Measurements from ENCODE around the gene POU2F1.

Gene POU2F1

DNA sequence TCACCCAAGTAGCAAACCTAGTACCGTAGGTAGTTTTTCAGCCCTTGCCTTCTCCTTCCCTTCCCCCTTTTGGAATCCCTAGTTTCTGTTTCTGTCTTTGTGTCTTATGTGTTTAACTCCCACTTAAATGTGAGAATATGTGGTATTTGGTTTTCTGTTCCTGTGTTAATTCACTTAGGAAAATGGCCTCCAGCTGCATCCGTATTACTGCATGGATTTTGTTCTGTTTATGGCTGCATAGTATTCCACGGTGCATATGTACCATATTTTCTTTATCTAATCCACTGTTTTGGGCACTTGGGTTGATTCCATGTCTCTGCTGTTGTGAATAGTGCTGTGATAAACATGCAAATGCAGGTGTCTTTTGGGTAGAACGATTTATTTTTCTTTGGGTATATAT, 138.6 kb downstream of the POU2F1 start:
- Mint-ChIP-seq H3K4me1 (ENCODE audit: low read depth) (no peaks in the 10 kb centered on the region), H3K27me3 (no peaks in the 10 kb centered on the region), H3K9me3 (peaks cover 8% of the 10 kb centered on the region), H3K36me3 (ENCODE audit: low read depth) (peaks cover 14% of the 10 kb centered on the region), H3K27ac (no peak overlapping the region), H3K4me3 (no peak overlapping the region)

DNA sequence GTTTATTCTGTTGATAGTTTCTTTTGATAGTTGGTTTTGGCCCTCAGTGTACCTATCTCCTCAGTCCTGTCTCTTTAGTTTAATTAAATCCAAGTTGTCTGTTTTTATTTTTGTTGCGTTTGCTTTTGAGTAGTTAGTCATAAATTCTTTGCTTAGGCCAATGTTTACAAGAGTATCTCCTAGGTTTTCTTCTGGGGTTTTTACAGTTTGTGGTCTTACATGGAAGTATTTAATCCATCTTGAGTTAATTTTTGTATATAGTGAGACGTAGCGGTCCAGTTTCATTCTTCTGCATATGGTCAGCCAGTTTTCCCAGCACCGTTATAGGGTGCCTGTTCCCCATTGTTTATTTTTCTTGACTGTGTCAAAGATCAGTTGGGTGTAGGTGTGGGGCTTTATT, 139.4 kb downstream of the POU2F1 start:
- no peak overlapping the region for H3K27ac Mint-ChIP-seq
- no peaks in the 10 kb centered on the region for H3K4me1 Mint-ChIP-seq (ENCODE audit: low read depth)
- H3K36me3 Mint-ChIP-seq (ENCODE audit: low read depth), result peaks cover 14% of the 10 kb centered on the region
- H3K9me3 Mint-ChIP-seq, result peaks cover 8% of the 10 kb centered on the region
- H3K4me3 Mint-ChIP-seq, result no peak overlapping the region
- no peaks in the 10 kb centered on the region for H3K27me3 Mint-ChIP-seq

DNA sequence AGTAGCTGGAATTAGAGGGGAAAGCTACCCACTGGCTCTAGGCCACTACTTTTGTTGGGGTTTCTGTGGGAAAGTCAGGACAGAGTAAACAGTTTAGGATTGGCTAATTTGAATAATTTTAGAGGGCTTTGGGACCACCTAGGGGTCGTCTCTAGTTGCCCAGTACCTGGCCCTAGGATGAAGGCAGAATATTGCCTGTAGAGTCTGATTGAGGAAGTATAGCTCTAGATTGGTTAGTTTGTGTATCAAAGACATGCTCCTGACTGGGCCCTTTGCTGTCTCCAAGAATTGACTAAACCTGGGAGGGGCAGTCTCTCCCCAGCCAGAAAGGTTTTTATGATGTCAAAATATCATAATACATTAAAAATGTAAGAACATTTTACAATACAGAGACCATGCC, 142.0 kb downstream of the POU2F1 start:
- H3K36me3 Mint-ChIP-seq (ENCODE audit: low read depth), result peaks cover 28% of the 10 kb centered on the region
- no peaks in the 10 kb centered on the region for H3K4me1 Mint-ChIP-seq (ENCODE audit: low read depth)
- H3K4me3 Mint-ChIP-seq, result no peak overlapping the region
- H3K9me3 Mint-ChIP-seq, result peaks cover 8% of the 10 kb centered on the region
- no peaks in the 10 kb centered on the region for H3K27me3 Mint-ChIP-seq
- H3K27ac Mint-ChIP-seq, result no peak overlapping the region

DNA sequence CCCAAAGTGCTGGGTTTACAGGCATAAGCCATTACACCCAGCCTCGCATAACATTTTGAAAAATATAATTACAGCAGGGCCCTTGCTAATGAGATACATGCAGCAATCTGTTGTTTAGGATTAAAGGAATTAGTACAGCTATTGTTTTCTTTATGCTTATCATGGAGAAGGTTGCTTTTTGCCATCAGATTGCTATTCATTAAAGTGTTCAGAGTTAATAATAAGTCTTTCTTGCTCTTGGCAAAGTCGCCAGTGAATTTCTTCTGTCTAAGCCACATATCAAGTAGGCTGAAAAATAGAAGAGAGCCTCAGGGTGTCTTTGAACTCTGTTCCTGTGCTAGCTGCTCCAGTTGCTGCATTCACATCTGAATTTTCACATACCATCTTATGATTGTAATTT, 144.1 kb downstream of the POU2F1 start:
- H3K9me3 Mint-ChIP-seq, result no peaks in the 10 kb centered on the region
- H3K4me1 Mint-ChIP-seq (ENCODE audit: low read depth), result no peaks in the 10 kb centered on the region
- H3K27ac Mint-ChIP-seq, result no peak overlapping the region
- no peaks in the 10 kb centered on the region for H3K27me3 Mint-ChIP-seq
- peaks cover 20% of the 10 kb centered on the region for H3K36me3 Mint-ChIP-seq (ENCODE audit: low read depth)
- H3K4me3 Mint-ChIP-seq, result no peak overlapping the region

DNA sequence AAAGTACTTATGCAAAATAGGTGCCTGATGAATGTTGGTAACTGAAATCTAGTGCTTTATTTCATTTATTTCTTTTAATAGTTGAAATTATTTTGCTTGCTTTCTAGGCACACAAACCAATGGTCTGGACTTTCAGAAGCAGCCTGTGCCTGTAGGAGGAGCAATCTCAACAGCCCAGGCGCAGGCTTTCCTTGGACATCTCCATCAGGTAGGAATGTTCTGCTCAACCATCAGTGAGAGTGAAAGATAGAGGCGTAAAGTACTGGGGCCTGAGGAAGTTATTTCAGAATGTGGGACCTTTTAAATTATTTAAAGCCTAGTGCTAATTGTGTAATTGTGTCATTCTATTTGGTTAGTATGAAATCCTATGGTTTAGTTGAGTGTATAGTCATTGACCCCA, 144.7 kb downstream of the POU2F1 start:
- Mint-ChIP-seq H3K27ac (no peak overlapping the region), H3K36me3 (ENCODE audit: low read depth) (peaks cover 18% of the 10 kb centered on the region), H3K9me3 (no peaks in the 10 kb centered on the region), H3K4me1 (ENCODE audit: low read depth) (no peaks in the 10 kb centered on the region), H3K4me3 (no peak overlapping the region), H3K27me3 (no peaks in the 10 kb centered on the region)

DNA sequence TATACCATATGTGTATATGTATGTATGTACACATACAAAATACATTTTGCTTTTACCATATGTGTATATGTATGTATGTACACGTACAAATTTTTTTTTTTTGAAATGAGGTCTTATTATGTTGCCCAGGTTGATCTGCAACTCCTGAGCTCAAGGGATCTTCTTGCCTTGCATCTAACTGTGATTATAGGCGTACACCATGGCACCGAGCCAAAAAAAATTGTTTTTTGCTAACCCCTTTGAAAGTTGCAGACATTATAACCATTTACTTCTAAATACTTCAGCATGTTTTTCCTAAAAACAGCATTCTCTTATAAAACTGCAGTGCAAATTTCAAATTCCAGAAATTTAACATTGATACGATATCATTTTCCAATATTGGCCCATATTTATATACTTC, 147.0 kb downstream of the POU2F1 start:
- H3K36me3 Mint-ChIP-seq (ENCODE audit: low read depth), result peaks cover 31% of the 10 kb centered on the region
- H3K4me1 Mint-ChIP-seq (ENCODE audit: low read depth), result no peaks in the 10 kb centered on the region
- H3K9me3 Mint-ChIP-seq, result no peaks in the 10 kb centered on the region
- H3K4me3 Mint-ChIP-seq, result no peak overlapping the region
- no peak overlapping the region for H3K27ac Mint-ChIP-seq
- no peaks in the 10 kb centered on the region for H3K27me3 Mint-ChIP-seq

DNA sequence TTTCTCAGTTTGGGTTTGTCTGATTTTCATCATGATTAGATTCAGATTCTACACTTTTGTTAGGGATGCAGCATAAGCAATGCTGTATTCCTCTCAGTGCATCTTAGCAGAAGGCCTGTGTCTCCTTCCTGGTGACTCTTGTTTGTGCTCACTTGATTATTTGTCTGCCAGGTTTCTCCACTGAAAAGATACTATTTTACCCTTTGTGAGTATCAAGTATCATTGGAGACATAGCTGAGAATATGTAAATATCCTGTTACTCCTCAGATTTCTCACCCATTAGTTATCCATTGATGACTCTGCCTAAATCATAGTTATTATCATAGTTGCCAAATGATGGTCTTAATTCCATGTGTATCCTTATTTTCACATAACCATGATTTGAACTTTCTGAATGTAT, 148.5 kb downstream of the POU2F1 start:
- Mint-ChIP-seq H3K27ac (no peak overlapping the region), H3K4me1 (ENCODE audit: low read depth) (no peaks in the 10 kb centered on the region), H3K36me3 (ENCODE audit: low read depth) (peaks cover 34% of the 10 kb centered on the region), H3K4me3 (no peak overlapping the region), H3K9me3 (no peaks in the 10 kb centered on the region), H3K27me3 (no peaks in the 10 kb centered on the region)

DNA sequence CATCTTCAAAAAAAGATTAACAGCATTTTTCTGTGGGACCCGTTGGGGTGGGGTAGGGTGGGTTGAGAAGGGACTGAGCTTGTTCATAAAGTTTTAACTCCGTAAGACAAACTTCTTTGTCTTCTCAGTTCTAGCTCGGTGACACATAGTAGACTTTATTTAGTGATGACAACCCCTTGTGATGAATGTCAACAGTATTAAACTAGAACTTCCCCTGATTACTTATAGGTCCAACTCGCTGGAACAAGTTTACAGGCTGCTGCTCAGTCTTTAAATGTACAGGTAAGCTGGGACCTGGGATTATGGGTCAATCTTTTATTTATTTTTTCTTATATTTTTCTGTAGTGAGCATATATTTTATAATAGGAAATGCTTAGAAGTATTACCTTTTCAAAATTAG, 149.2 kb downstream of the POU2F1 start:
- H3K36me3 Mint-ChIP-seq (ENCODE audit: low read depth), result peaks cover 39% of the 10 kb centered on the region
- H3K9me3 Mint-ChIP-seq, result no peaks in the 10 kb centered on the region
- no peak overlapping the region for H3K4me3 Mint-ChIP-seq
- no peaks in the 10 kb centered on the region for H3K4me1 Mint-ChIP-seq (ENCODE audit: low read depth)
- H3K27ac Mint-ChIP-seq, result no peak overlapping the region
- no peaks in the 10 kb centered on the region for H3K27me3 Mint-ChIP-seq

DNA sequence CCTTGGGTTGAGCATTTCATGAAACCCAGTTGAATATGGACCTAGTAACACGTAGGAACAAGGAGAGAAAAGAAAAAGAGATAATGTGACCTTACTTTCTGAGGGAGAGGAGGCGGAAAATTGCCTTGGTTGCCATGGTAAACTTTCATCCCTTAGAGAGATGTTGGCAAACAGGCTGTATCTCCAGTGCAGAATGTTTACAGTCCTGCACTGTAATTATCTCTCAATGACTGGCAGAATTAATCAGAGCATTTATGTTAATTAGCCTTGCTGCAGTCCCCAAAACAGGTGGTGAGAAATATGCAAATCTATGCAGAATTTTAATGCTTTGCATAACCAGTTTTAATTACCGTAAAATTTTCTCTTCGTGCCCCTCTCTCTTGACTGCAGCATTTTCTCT, 150.3 kb downstream of the POU2F1 start:
- H3K36me3 Mint-ChIP-seq (ENCODE audit: low read depth), result peaks cover 31% of the 10 kb centered on the region
- H3K27me3 Mint-ChIP-seq, result no peaks in the 10 kb centered on the region
- H3K27ac Mint-ChIP-seq, result no peak overlapping the region
- no peaks in the 10 kb centered on the region for H3K9me3 Mint-ChIP-seq
- H3K4me1 Mint-ChIP-seq (ENCODE audit: low read depth), result no peaks in the 10 kb centered on the region
- H3K4me3 Mint-ChIP-seq, result no peak overlapping the region

DNA sequence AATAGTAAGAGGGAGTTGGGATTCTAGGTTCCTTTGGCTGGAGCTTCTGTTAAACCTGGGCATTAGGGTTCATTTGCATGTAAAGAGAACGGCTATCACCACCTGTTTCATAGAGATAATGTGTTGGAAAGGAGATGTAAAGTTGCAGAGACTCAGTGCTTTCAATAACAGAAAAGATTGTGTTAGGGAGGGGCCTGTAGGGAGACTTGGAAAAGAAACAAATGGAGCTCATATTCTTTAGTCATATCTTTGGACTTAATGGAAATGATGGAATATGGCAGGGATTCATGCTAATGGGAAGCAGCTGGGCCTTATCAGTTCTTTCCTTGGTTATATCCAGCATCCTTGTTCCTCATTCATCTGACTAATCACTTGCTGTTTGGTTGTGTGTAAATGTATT, 152.7 kb downstream of the POU2F1 start:
- Mint-ChIP-seq H3K27ac (no peak overlapping the region), H3K36me3 (ENCODE audit: low read depth) (peaks cover 34% of the 10 kb centered on the region), H3K4me1 (ENCODE audit: low read depth) (no peaks in the 10 kb centered on the region), H3K9me3 (no peaks in the 10 kb centered on the region), H3K27me3 (no peaks in the 10 kb centered on the region), H3K4me3 (no peak overlapping the region)

DNA sequence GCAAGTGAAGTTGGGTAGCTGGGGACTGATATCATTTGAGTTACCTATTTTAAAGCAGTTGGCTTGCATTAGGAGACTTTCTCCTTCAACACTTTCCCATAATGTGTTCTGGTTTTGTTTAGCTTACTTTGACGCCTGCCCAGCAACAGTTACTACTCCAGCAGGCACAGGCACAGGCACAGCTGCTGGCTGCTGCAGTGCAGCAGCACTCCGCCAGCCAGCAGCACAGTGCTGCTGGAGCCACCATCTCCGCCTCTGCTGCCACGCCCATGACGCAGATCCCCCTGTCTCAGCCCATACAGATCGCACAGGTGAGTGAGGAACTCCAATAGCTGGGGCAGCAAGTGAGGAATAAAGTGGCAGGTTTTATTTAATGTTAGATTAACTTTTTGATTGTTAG, 153.3 kb downstream of the POU2F1 start:
- H3K4me3 Mint-ChIP-seq, result no peak overlapping the region
- H3K27ac Mint-ChIP-seq, result no peak overlapping the region
- H3K27me3 Mint-ChIP-seq, result no peaks in the 10 kb centered on the region

DNA sequence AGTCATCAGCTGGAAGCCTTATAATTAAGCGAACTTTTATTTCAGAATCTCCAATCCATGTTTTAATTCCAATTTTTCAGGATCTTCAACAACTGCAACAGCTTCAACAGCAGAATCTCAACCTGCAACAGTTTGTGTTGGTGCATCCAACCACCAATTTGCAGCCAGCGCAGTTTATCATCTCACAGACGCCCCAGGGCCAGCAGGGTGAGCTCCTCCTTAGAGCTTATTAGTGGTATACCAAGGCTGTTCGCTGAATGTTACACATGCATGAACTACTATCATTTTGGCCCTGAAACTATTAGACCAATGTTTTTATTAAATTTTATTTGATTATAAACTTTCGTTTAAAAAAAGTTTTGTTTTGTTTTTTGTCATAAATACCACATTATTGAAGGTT, 155.3 kb downstream of the POU2F1 start:
- Mint-ChIP-seq H3K9me3 (no peaks in the 10 kb centered on the region), H3K36me3 (ENCODE audit: low read depth) (peaks cover 33% of the 10 kb centered on the region), H3K27ac (no peak overlapping the region), H3K4me1 (ENCODE audit: low read depth) (no peaks in the 10 kb centered on the region), H3K27me3 (no peaks in the 10 kb centered on the region), H3K4me3 (no peak overlapping the region)

More for the DNA sequence above, 153.3 kb downstream of the POU2F1 start:
- Mint-ChIP-seq H3K9me3 (no peaks in the 10 kb centered on the region), H3K4me1 (ENCODE audit: low read depth) (no peaks in the 10 kb centered on the region), H3K36me3 (ENCODE audit: low read depth) (peaks cover 34% of the 10 kb centered on the region)

DNA sequence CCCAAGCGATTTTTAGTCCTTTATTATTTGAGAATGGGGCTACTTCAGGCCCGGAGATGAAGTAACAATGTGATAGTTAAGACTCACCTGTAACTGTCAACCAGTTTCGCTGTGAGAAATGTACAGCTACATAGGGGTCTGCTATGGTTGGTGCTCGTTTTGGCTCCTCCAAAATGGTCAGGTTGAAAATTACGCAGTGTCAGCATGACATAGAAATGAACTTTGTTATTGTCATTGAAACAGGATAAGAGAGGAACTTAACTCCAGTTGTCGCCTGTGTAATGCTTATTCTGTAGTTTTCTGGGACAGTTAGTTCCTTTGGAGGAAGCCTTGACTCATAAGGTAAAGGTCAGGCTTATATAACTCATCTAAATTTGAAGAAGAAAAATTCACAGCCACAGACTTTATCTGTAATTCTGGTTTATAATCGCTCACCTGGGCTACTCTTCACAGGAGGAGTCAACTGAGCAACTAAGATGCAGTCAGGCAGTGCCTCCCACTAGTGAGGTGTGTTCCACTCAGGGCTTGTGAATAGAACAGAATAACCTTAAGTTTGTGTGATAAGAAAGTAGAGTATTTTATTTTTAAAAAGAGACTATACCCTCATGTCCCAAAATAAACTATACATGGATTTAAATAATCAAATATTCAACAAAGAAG, 166.7 kb downstream of the POU2F1 start:
- no peaks in the 10 kb centered on the region for H3K27me3 Mint-ChIP-seq
- no peaks in the 10 kb centered on the region for H3K9me3 Mint-ChIP-seq
- no peak overlapping the region for H3K4me3 Mint-ChIP-seq
- no peak overlapping the region for H3K27ac Mint-ChIP-seq
- peaks cover 35% of the 10 kb centered on the region for H3K36me3 Mint-ChIP-seq (ENCODE audit: low read depth)
- H3K4me1 Mint-ChIP-seq (ENCODE audit: low read depth), result peaks cover 3% of the 10 kb centered on the region

DNA sequence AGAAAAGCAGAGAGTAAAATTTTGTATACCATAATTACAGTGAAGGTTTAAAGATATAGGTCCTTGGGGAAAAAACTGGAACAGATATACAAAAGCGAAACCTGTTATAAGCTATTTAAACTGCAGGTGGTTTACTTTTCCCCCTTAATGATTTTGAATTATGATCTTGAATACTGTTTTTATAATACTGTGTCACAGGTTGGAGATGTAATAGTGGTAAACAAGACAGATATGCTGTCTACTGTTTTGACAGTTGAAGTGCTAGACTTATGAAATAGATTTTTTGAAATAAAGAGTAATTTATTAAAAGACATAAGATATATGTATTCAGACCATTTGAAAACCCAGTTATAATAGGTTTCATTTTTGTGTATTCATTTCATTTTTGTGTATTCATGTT, 168.3 kb downstream of the POU2F1 start:
- H3K27ac Mint-ChIP-seq, result no peak overlapping the region
- no peaks in the 10 kb centered on the region for H3K27me3 Mint-ChIP-seq
- peaks cover 31% of the 10 kb centered on the region for H3K36me3 Mint-ChIP-seq (ENCODE audit: low read depth)
- no peak overlapping the region for H3K4me3 Mint-ChIP-seq
- H3K4me1 Mint-ChIP-seq (ENCODE audit: low read depth), result peaks cover 3% of the 10 kb centered on the region
- no peaks in the 10 kb centered on the region for H3K9me3 Mint-ChIP-seq

DNA sequence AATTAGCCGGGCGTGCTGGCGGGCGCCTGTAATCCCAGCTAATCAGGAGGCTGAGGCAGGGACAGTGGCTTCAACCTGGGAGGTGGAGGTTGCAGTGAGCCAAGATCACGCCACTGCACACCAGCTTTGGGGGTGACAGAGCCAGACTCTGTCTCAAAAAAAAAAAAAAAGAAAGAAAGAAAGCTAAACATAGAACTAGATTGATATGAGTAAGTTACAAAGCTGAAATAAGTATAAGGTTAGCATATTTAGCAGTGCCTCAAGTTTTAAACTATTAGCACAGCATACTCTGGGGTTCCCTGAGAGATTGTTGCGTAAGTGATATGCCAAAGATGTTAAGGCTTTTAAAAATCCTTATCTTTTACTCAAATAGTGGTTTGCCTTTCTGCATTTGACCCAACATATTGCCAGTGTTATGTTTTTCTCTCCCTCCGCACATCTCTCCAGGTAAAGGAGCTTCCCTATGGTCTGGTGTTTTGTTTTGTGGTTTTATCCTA, 171.6 kb downstream of the POU2F1 start:
- Mint-ChIP-seq H3K9me3 (no peaks in the 10 kb centered on the region), H3K4me1 (ENCODE audit: low read depth) (peaks cover under 1% of the 10 kb centered on the region), H3K27ac (peak overlapping the region; percentile 52), H3K4me3 (no peak overlapping the region), H3K36me3 (ENCODE audit: low read depth) (peaks cover 17% of the 10 kb centered on the region), H3K27me3 (no peaks in the 10 kb centered on the region)

DNA sequence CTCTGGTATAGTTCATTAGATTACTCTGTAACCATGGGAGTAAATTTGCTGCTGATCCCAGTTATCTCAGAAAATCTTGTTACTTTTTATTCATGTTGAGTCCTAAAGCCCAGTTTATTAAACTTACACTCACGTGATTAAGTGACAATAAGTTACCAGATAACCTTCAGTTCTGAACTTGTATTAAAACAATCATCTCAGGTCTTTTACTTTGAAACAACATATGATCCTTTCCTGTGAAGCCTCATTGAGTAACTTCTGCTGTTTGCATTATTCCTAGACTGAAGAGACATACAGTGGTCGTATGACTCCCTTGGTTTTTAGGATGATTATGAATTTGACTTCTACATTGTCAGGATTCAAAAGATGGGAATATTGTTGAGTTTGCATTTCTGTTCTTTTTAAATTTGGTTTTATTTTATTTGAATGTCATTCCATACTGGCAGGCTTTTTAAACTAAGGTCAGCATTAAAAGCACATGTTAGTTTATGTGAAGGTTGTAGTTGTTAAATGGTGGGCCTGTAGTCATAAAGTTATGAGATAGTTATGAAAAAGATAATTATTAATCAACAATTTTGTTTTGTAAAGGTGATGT, 179.8 kb downstream of the POU2F1 start:
- Mint-ChIP-seq H3K27me3 (no peaks in the 10 kb centered on the region), H3K4me1 (ENCODE audit: low read depth) (no peaks in the 10 kb centered on the region), H3K4me3 (no peak overlapping the region), H3K9me3 (no peaks in the 10 kb centered on the region), H3K27ac (no peak overlapping the region), H3K36me3 (ENCODE audit: low read depth) (peaks cover 27% of the 10 kb centered on the region)
